PC-3 (cell line): ENCODE data around the gene PRDM1. TPM values are rescaled to one million over a fixed set of nuclear protein-coding genes. Genes with fewer than 3 reads are reported as not detected.

Source experiments
- ATAC-seq: fragments of 200-7000 bp; cut with Tn5 transposase; 2 replicates; pipeline ENCODE4 v1.9.1; 2020; ENCODE audit warnings: mild to moderate bottlenecking, moderate library complexity
- BruUV-seq: library from RNA; stranded (reverse); fragments of 400-500 nt; replicated peaks from 2 replicates; lab custom pipeline; 2021; lab: Mats Ljungman, UMichigan
- CTCF ChIA-PET: fragments of 300-600 bp; sonication (Branson Sonifier 250); formaldehyde crosslinking; loops from one replicate; lab custom pipeline; 2022; ENCODE audit warnings: antibody characterized with exemption; lab: Charles Lee
- POLR2A ChIA-PET: fragments of 300-600 bp; sonication (Branson Sonifier 250); formaldehyde crosslinking; loops from one replicate; lab custom pipeline; 2022; ENCODE audit warnings: antibody characterized with exemption; ENCODE audit not compliant: unreplicated experiment; lab: Charles Lee
- DNase-seq: peaks from one replicate; pipeline ENCODE4 v3.0.0-alpha.2; 2015
- H2AFZ ChIP-seq: fragments of 300-600 bp; sonication (generic); 2 replicates; pipeline ENCODE4 v1.6.0; 2016; ENCODE audit warnings: antibody characterized with exemption, low read length
- H3F3A ChIP-seq: fragments of 300-600 bp; sonication (generic); one replicate; pipeline ENCODE4 v1.6.0; 2017; ENCODE audit warnings: antibody characterized with exemption, low read length, control low read depth, mild to moderate bottlenecking; ENCODE audit not compliant: unreplicated experiment
- H3K27ac ChIP-seq: fragments of 300-600 bp; sonication (generic); 2 replicates; pipeline ENCODE4 v1.5.1; 2016; ENCODE audit warnings: mild to moderate bottlenecking, low read length
- H3K27me3 ChIP-seq: fragments of 300-600 bp; sonication (generic); 2 replicates; pipeline ENCODE4 v1.6.1; 2016; ENCODE audit warnings: low read length, mixed read lengths
- H3K36me3 ChIP-seq: fragments of 300-600 bp; sonication (generic); 2 replicates; pipeline ENCODE4 v1.6.1; 2016; ENCODE audit warnings: low read depth, mixed run types, low read length, mixed read lengths
- H3K4me1 ChIP-seq: fragments of 300-600 bp; sonication (generic); 2 replicates; pipeline ENCODE4 v1.5.1; 2016; ENCODE audit warnings: low read length; ENCODE audit not compliant: insufficient read depth
- H3K4me2 ChIP-seq: fragments of 300-600 bp; sonication (generic); 2 replicates; pipeline ENCODE4 v1.6.0; 2016; ENCODE audit warnings: low read length
- H3K4me3 ChIP-seq: fragments of 300-600 bp; sonication (generic); 2 replicates; pipeline ENCODE4 v1.5.1; 2016; ENCODE audit warnings: mild to moderate bottlenecking, low read length, mixed read lengths
- H3K79me2 ChIP-seq: fragments of 300-600 bp; sonication (generic); 2 replicates; pipeline ENCODE4 v1.6.1; 2017; ENCODE audit warnings: low read length, mixed read lengths
- H3K9ac ChIP-seq: fragments of 300-600 bp; sonication (generic); 2 replicates; pipeline ENCODE4 v1.6.0; 2016; ENCODE audit warnings: mild to moderate bottlenecking, low read length
- H3K9me2 ChIP-seq: fragments of 300-600 bp; sonication (generic); replicated peaks from 2 replicates; pipeline ENCODE4 v1.6.1; 2016; ENCODE audit warnings: mixed run types, low read length, mixed read lengths
- H3K9me3 ChIP-seq: fragments of 300-600 bp; sonication (generic); 2 replicates; pipeline ENCODE4 v1.6.1; 2016; ENCODE audit warnings: low read length, mixed read lengths
- H4K20me1 ChIP-seq: fragments of 300-600 bp; sonication (generic); 2 replicates; pipeline ENCODE4 v1.6.1; 2016; ENCODE audit warnings: low read length, mixed read lengths
- CTCF ChIP-seq: fragments of 300-600 bp; sonication (generic); conservative IDR thresholded peaks from 2 replicates; pipeline ENCODE4 v1.5.1; 2017; ENCODE audit warnings: antibody characterized with exemption, low read depth, mild to moderate bottlenecking, low read length
- EZH2 ChIP-seq: fragments of 300-600 bp; sonication (generic); IDR thresholded peaks from one replicate; pipeline ENCODE4 v1.6.1; 2017; ENCODE audit warnings: antibody characterized with exemption, mild to moderate bottlenecking, low read length; ENCODE audit not compliant: unreplicated experiment
- EZH2phosphoT487 ChIP-seq: fragments of 300-600 bp; sonication (generic); IDR thresholded peaks from 2 replicates; pipeline ENCODE4 v1.6.1; 2018; ENCODE audit warnings: mild to moderate bottlenecking, antibody characterized with exemption, low read length, borderline replicate concordance
- intact Hi-C: fragments of 100-400 bp; cut with micrococcal nuclease; formaldehyde crosslinking; loops from 2 replicates; pipeline ENCODE4 v1.9.0; 2023
- total RNA-seq: library from RNA; depleted of rRNA; stranded (reverse); fragments of >200 nt; gene quantifications from 2 replicates; pipeline ENCODE4 v1.2.3, GENCODE V29; 2014

PRDM1 gene
- total RNA-seq, 1 experiment from 2014 or later: 2.0 TPM

- no peaks in the 10 kb centered on the region for H4K20me1 ChIP-seq
- POLR2A ChIA-PET: no interaction called here
- no peaks in the 10 kb centered on the region for H3K36me3 ChIP-seq
- no peak overlapping the region for H3K9ac ChIP-seq
- no peak overlapping the region for H3K4me3 ChIP-seq
- H2AFZ ChIP-seq: no peak overlapping the region
- CTCF ChIA-PET: no interaction called here
- no peak for ATAC-seq
- DNase-seq: no peak
- H3K9me3 ChIP-seq: no peaks in the 10 kb centered on the region
- no peaks in the 10 kb centered on the region for H3F3A ChIP-seq
- H3K9me2 ChIP-seq: no peaks in the 10 kb centered on the region
- no peaks in the 10 kb centered on the region for H3K27me3 ChIP-seq
- no peaks in the 10 kb centered on the region for H3K79me2 ChIP-seq
- TF ChIP-seq EZH2: no peak
- no peak for TF ChIP-seq CTCF
- TF ChIP-seq EZH2phosphoT487: no peak
- no peak overlapping the region for H3K4me2 ChIP-seq
- BruUV-seq: no TSS peak
- H3K4me1 ChIP-seq: no peaks in the 10 kb centered on the region
- H3K27ac ChIP-seq: no peak overlapping the region
- intact Hi-C loops: no loop called here
Measured at GRCh38 chr6:106046116-106046853, 39.9 kb upstream of the PRDM1 start.

- no peak overlapping the region for H3K9ac ChIP-seq
- no TSS peak for BruUV-seq
- no peak for TF ChIP-seq EZH2phosphoT487
- TF ChIP-seq EZH2: no peak
- TF ChIP-seq CTCF: no peak
- intact Hi-C loops: no loop called here
- H3K36me3 ChIP-seq: no peaks in the 10 kb centered on the region
- H4K20me1 ChIP-seq: no peaks in the 10 kb centered on the region
- no peaks in the 10 kb centered on the region for H3K9me3 ChIP-seq
- no peaks in the 10 kb centered on the region for H3K9me2 ChIP-seq
- ChIA-PET POLR2A (no interaction called here), CTCF (no interaction called here)
- H3K27me3 ChIP-seq: no peaks in the 10 kb centered on the region
- no peaks in the 10 kb centered on the region for H3F3A ChIP-seq
- no peak overlapping the region for H3K4me2 ChIP-seq
- no peak for ATAC-seq
- H3K79me2 ChIP-seq: no peaks in the 10 kb centered on the region
- no peak overlapping the region for H3K4me3 ChIP-seq
- no peak overlapping the region for H3K27ac ChIP-seq
- DNase-seq: no peak
- no peak overlapping the region for H2AFZ ChIP-seq
- H3K4me1 ChIP-seq: no peaks in the 10 kb centered on the region
Measured at GRCh38 chr6:106046854-106047200, 39.3 kb upstream of the PRDM1 start.

- BruUV-seq: no TSS peak
- Histone ChIP-seq H3K9me2 (no peaks in the 10 kb centered on the region), H3K4me3 (no peak overlapping the region), H3K9ac (no peak overlapping the region), H2AFZ (no peak overlapping the region), H3F3A (no peaks in the 10 kb centered on the region), H3K4me2 (no peak overlapping the region), H3K4me1 (no peaks in the 10 kb centered on the region), H3K36me3 (no peaks in the 10 kb centered on the region), H3K27ac (no peak overlapping the region), H3K9me3 (no peaks in the 10 kb centered on the region), H3K27me3 (no peaks in the 10 kb centered on the region), H3K79me2 (no peaks in the 10 kb centered on the region), H4K20me1 (no peaks in the 10 kb centered on the region)
- ATAC-seq: no peak
- TF ChIP-seq EZH2 (no peak), EZH2phosphoT487 (no peak), CTCF (no peak)
- ChIA-PET CTCF (no interaction called here), POLR2A (no interaction called here)
- intact Hi-C loops: no loop called here
- no peak for DNase-seq
Measured at GRCh38 chr6:106048336-106048735, 37.8 kb upstream of the PRDM1 start.
